ENCODE measurements around the gene PHLPP1. TPM values are rescaled to one million over a fixed set of nuclear protein-coding genes. Genes with fewer than 3 reads are reported as not detected.

PHLPP1 gene
- total and polyA plus RNA-seq, 2 of the 4 experiments (the other 2 are of a cell fraction), result 3.3 to 3.6 TPM

DNA sequence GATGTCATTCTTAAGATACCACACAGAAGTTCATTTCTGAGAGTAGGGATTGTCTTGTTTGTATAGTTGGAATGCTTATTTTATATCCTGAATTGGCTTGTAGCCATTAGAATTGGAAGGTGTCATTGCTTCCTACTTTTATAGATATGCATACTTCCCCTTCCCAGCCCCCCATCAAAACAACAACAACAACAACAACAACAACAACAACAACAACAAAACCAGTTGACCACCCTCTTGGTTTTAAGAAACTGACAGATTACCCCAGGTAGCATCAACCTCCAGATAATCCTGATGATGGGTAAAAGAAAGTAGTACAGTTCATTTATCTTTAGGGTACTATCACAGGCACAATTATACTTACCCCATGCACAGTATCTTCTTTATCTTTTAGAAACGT lies 20.0 kb downstream of the PHLPP1 start:
- POLR2A ChIA-PET (ENCODE audit: unreplicated experiment), result no interaction called here
- WGBS, 2 experiments (ENCODE audit: extremely low coverage in 2 of 2, insufficient read length in 1 of 2), result no CpG with 5 or more reads among the region's 1 CpG

More for the DNA sequence above, 20.0 kb downstream of the PHLPP1 start:
- no peak overlapping the region for H3K4me2 ChIP-seq (ENCODE audit: low read depth, low read length)
- H3K18ac ChIP-seq (ENCODE audit: low read depth, low read length), result no peak overlapping the region
- H3K27ac ChIP-seq (ENCODE audit: insufficient read depth, low read length), result no peak overlapping the region
- H3K56ac ChIP-seq (ENCODE audit: extremely low read depth, insufficient read depth, low read length), result no peak overlapping the region
- ATAC-seq (ENCODE audit: low read depth), result no peak
- no peak overlapping the region for H4K5ac ChIP-seq (ENCODE audit: low read depth, low read length)
- H2AFZ ChIP-seq (replicated peaks; ENCODE audit: low read length, poor library complexity), result no peak overlapping the region
- H2AK5ac ChIP-seq (ENCODE audit: low read depth, low read length), result no peak overlapping the region
- no peak overlapping the region for H3K4me3 ChIP-seq (ENCODE audit: insufficient read depth, low read depth, low read length)
- H3K36me3 ChIP-seq (ENCODE audit: control insufficient read depth, insufficient read depth, low read length), result no peaks in the 10 kb centered on the region
- H4K8ac ChIP-seq (ENCODE audit: low read depth in 2 of 2, low read length in 2 of 2), result no peak overlapping the region
- H3K27me3 ChIP-seq (ENCODE audit: control insufficient read depth, insufficient read depth, low read length), result no peaks in the 10 kb centered on the region
- H3K23ac ChIP-seq (ENCODE audit: low read depth, low read length), result no peak overlapping the region
- no peak overlapping the region for H3K14ac ChIP-seq (replicated peaks; ENCODE audit: low read depth, low read length)
- CTCF ChIA-PET, result no interaction called here
- no TSS peak for BruUV-seq (replicated peaks)
- dilution Hi-C loops (cut with HindIII; ENCODE audit: low sequenced_read_pairs, unreplicated experiment) (no loop called here), intact Hi-C loops (cut with micrococcal nuclease) (no loop called here), in situ Hi-C loops (cut with MboI; ENCODE audit: low sequenced_read_pairs) (no loop called here)
- H4K91ac ChIP-seq (ENCODE audit: insufficient read depth, low read depth, low read length), result no peak overlapping the region
- TF ChIP-seq RAD21 (IDR thresholded peaks at IDR 0.05; ENCODE audit: low read length), result no peak
- TF ChIP-seq MAZ (IDR thresholded peaks at IDR 0.05; ENCODE audit: borderline replicate concordance, low read depth, low read length), result no peak
- no peak for TF ChIP-seq CTCF (conservative IDR thresholded peaks at IDR 0.05; ENCODE audit: low read depth, low read length)
- TF ChIP-seq RCOR1 (IDR thresholded peaks at IDR 0.05; ENCODE audit: insufficient replicate concordance, low read length), result no peak
- TF ChIP-seq, protein P1, sequence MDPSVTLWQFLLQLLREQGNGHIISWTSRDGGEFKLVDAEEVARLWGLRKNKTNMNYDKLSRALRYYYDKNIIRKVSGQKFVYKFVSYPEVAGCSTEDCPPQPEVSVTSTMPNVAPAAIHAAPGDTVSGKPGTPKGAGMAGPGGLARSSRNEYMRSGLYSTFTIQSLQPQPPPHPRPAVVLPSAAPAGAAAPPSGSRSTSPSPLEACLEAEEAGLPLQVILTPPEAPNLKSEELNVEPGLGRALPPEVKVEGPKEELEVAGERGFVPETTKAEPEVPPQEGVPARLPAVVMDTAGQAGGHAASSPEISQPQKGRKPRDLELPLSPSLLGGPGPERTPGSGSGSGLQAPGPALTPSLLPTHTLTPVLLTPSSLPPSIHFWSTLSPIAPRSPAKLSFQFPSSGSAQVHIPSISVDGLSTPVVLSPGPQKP (IDR thresholded peaks at IDR 0.05; ENCODE audit: borderline replicate concordance, low read depth, low read length), result no peak
- no peak for TF ChIP-seq FOS (IDR thresholded peaks at IDR 0.05; ENCODE audit: low read depth, low read length)
- no peak for TF ChIP-seq MXI1 (IDR thresholded peaks at IDR 0.05; ENCODE audit: borderline replicate concordance, low read depth, low read length)
- no peak for TF ChIP-seq RFX5 (IDR thresholded peaks at IDR 0.05; ENCODE audit: low read depth, low read length)
- no peak for TF ChIP-seq CEBPB (IDR thresholded peaks at IDR 0.05; ENCODE audit: low read depth, low read length)
- TF ChIP-seq POLR2A (IDR thresholded peaks at IDR 0.05; ENCODE audit: low read depth, low read length), result no peak
- TF ChIP-seq CHD1 (IDR thresholded peaks at IDR 0.05; ENCODE audit: low read depth, low read length), result no peak
- TF ChIP-seq BHLHE40 (IDR thresholded peaks at IDR 0.05; ENCODE audit: low read depth, low read length), result no peak
- TF ChIP-seq NFE2L2 (IDR thresholded peaks at IDR 0.05; ENCODE audit: low read depth, low read length), result no peak
- TF ChIP-seq, protein P2, sequence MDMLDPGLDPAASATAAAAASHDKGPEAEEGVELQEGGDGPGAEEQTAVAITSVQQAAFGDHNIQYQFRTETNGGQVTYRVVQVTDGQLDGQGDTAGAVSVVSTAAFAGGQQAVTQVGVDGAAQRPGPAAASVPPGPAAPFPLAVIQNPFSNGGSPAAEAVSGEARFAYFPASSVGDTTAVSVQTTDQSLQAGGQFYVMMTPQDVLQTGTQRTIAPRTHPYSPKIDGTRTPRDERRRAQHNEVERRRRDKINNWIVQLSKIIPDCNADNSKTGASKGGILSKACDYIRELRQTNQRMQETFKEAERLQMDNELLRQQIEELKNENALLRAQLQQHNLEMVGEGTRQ (IDR thresholded peaks at IDR 0.05; ENCODE audit: low read depth, low read length), result no peak
- no peak for TF ChIP-seq MAFK (IDR thresholded peaks at IDR 0.05; ENCODE audit: low read depth, low read length)
- TF ChIP-seq SMC3 (IDR thresholded peaks at IDR 0.05; ENCODE audit: low read depth, low read length), result no peak
- peaks cover 2% of the 10 kb centered on the region; the same call in 1 of the 2 replicates for H3K4me1 ChIP-seq (ENCODE audit: control insufficient read depth, insufficient read depth, low read length)
- 0 out of 2 replicates have a peak, but pooled peaks cover 6% of the 10 kb centered on the region for H4K20me1 ChIP-seq (ENCODE audit: insufficient read depth, low read length)
- peaks cover 12 to 31% of the 10 kb centered on the region in 2 experiments; a peak in 3 of 4 replicates for H3K79me1 ChIP-seq (ENCODE audit: low read depth in 1 of 2, low read length in 2 of 2)
- no peak overlapping the region for H2BK120ac ChIP-seq (ENCODE audit: low read depth, low read length)
- no peaks in the 10 kb centered on the region; the same call in 1 of the 2 replicates for H3K9me3 ChIP-seq (ENCODE audit: control insufficient read depth, insufficient read depth, low read length)
- H3K9ac ChIP-seq (ENCODE audit: low read depth, low read length), result no peak overlapping the region
- H3K4ac ChIP-seq (ENCODE audit: low read depth, low read length), result no peak overlapping the region
- H3K9me1 ChIP-seq (ENCODE audit: insufficient read depth, low read length), result no peaks in the 10 kb centered on the region; the same call in 1 of the 2 replicates
- DNase-seq, result no peak
- H2AK9ac ChIP-seq (replicated peaks; ENCODE audit: low read depth, low read length, poor library complexity), result no peak overlapping the region
- no peak overlapping the region for H2BK20ac ChIP-seq (ENCODE audit: low read depth, low read length)
- no peak overlapping the region for H2BK5ac ChIP-seq (ENCODE audit: low read depth, low read length, poor library complexity, severe bottlenecking)
- H2BK15ac ChIP-seq (ENCODE audit: low read depth, low read length), result no peak overlapping the region

All from IMR-90 (cell line).